Measurements from ENCODE around the gene TMEM167B. TPM values are rescaled to one million over a fixed set of nuclear protein-coding genes. Genes with fewer than 3 reads are reported as not detected.

TMEM167B gene
- total and polyA plus RNA-seq, 2 of the 8 experiments (the other 6 are each of a cell fraction or from before 2014, with no cell fraction given): 3.6 to 14.8 TPM

DNA sequence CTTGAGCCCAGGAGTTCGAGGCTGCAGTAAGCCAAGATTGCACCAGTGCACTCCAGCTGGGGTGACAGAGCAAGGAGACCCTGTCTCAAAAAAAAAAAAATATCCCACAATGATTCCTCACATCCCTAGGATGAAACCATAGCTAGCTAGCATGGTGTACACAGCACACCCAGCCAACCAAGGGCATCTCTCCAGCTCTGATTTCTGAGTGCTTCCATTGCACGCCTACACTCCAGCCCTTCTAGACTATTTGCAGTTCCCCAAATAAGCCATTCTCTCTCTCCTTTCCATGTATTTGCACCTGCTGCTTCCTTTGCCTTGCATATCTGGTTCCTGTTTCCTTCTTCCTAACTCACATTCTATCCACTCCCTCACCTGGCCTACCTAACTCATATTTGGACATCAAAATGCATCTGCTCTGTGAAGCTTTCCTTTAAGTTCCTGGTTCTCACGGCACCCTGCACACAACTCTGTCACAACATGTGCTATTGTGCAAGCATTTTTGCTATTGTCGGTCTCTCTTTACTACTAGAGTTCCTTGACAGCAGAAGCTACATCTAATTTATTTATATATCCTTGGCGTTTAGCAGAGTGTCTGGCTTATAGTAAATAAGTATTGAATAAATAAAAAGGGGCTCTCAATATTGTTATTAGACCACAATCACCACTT is 21.0 kb downstream of the TMEM167B start (continued):
- TF ChIP-seq, protein P1, sequence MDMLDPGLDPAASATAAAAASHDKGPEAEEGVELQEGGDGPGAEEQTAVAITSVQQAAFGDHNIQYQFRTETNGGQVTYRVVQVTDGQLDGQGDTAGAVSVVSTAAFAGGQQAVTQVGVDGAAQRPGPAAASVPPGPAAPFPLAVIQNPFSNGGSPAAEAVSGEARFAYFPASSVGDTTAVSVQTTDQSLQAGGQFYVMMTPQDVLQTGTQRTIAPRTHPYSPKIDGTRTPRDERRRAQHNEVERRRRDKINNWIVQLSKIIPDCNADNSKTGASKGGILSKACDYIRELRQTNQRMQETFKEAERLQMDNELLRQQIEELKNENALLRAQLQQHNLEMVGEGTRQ (IDR thresholded peaks at IDR 0.05; ENCODE audit: low read length): no peak
- TF ChIP-seq, protein P2, sequence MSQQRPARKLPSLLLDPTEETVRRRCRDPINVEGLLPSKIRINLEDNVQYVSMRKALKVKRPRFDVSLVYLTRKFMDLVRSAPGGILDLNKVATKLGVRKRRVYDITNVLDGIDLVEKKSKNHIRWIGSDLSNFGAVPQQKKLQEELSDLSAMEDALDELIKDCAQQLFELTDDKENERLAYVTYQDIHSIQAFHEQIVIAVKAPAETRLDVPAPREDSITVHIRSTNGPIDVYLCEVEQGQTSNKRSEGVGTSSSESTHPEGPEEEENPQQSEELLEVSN (IDR thresholded peaks at IDR 0.05): no peak
- no peak for TF ChIP-seq TAF7 (optimal IDR thresholded peaks at IDR 0.05; ENCODE audit: borderline replicate concordance, low read depth, low read length)

All from H1 (cell line).